ENCODE data around the gene SNAP23.

The SNAP23 gene

GRCh38 chr15:42575188-42576039, 80.0 kb downstream of the SNAP23 start, which contains the start of gene STARD9:
Gene STARD9, plus strand, starts transcription at chr15:42575606. Its CDS starts 110 bp downstream, at chr15:42575716.
- peak; percentile 98 for DNase-seq (ENCODE audit: low spot score)

DNA sequence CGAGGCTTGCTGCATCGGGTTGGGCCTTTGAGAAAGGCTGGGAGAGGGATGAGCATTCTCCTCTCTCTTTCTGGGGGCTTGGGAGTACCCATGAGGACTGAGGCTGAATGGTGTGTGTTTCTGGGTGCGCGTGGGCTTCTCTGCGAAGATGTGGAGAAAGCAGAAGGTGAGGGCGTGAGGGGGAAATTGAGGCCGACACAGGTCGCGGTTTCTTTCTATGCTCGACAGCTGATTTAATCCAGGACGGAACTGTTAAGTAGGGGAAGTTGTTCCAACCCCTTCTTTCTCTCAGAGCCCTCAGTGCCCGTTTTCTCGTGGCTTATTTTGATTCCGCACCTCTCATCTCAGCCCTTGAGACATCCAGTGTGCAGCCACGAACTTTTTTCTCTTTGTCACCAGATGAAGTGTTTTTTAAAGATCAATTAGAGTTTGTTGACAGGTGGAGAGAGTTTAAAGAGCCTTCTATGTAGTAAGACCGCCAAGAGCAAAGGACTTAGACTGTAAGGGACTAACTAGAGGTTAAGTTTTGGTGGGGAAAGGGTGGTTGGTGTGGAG, 80.7 kb downstream of the SNAP23 start:
- DNase-seq (ENCODE audit: low spot score) = peak; percentile 51

DNA sequence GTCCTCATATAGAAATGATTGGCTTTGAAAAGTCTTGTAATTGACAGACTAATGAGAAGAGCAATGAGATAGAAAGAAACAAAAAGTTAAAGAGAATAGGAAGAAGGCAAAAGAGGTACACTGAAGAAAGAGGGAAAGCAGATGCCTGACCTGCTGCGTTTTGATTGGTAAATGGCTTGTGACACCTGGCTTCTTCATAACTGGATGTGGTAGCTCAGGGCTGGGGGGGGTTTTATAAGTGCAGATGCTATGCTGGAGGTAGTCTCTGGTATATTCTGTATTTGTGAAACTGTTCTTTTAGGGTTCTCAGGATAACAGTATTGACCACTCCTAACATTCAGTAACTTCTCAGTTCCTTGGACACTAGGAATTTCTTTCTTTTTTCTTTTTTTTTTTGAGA, 81.3 kb downstream of the SNAP23 start:
- DNase-seq (ENCODE audit: low spot score) = no peak

DNA sequence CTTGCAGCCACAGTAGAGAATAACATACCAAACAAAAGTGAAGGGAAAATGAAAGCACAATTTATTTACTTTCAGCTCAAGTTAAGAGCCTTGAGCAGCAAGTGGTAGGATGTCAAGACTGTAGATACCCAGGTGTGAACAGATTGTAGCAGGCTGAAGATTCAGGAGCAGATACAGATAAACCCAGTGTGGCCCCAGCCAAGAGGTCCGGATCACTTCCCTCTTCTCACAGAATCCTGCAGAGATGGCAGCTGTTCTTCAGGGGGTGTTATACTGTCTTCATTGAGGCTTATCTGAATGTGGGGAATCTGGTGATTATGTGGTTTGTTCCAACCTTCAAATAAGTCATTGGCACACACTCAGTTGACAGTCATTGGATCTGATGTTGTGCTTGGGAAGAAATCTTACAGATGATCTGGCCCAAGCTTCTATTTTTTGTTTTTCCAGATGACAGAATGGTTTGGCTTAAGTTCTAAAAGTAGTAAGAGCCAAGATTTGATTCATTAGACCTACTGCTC, 82.1 kb downstream of the SNAP23 start:
- peak; percentile 35 for DNase-seq (ENCODE audit: low spot score)

DNA sequence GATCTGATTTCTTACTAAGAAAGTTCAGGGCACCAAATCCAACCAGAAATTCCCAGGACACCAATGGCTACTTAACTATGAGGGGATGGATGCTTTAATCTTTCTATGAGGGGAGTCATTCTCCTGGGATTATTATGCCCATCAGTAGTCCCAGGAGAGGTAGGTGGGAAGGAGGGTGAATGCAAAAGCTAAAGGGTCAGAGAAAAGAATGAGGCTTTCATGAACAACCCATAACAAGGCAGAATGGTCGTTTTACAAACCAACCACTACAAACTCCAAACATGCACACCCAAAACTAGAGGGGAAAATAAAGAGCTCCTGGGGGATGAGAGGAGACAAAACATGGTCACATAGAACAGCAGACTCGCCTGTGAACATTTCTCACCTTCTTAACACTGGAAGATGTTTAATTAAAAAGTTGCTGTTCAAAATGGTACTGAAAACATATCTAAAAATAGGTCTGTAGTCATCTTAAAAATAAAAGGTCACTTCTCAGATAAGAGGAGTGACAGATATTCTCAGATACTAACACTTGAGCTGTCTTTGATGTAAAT, 83.6 kb downstream of the SNAP23 start:
- DNase-seq (ENCODE audit: low spot score) = no peak

DNA sequence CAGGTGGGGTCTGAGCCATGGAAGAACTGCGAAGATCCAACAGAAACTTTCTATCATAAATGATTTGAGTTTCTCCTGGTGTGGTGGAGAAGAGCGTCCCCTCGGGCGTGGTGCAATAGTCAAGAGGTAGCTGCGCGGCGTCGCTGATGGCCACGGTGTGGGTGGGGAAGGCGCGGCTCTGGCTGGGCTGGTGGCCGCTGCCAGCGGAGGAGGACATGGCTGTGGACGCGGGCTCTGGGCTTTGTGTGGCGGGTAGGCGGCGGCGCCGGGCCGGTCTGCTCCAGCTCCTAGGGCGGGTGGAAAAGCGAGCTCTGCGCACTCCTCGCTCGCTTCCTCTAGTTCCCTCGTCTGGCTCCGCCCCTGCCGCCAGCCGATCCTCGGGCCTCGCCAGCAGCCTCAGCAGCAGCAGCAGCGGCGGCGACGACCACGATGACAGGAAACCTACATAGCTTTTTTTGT, 85.9 kb downstream of the SNAP23 start:
- peak; percentile 87 for DNase-seq (ENCODE audit: low spot score)

Data from pons (tissue), 1 donor.